ENCODE measurements around the gene AIP. TPM values are rescaled to one million over a fixed set of nuclear protein-coding genes. Genes with fewer than 3 reads are reported as not detected.
A peak's percentile ranks its signal among the peaks of the same experiment; 100 is the strongest.

The AIP gene
- total and polyA plus RNA-seq, 9 of the 15 experiments (the other 6 are each of a cell fraction or from before 2014, with no cell fraction given), result 5.2 to 92.5 (median 52.7) TPM

GRCh38 chr11:67504950-67505581 lies 22.2 kb downstream of the AIP start, which contains the start of gene PITPNM1 (continued):
- TF ChIP-seq HDAC1 (IDR thresholded peaks at IDR 0.05) (peak in 1 of 2 experiments; percentile 8; a peak in 1 of 4 replicates), VEZF1 (CRISPR knock-in tag; IDR thresholded peaks at IDR 0.05) (peak; percentile 92), ZBTB2 (IDR thresholded peaks at IDR 0.05) (0 out of 2 replicates have a peak, but pooled peaks have one; percentile 5), ATF6 (CRISPR knock-in tag; IDR thresholded peaks at IDR 0.05) (no peak), POLR2G (IDR thresholded peaks at IDR 0.05; ENCODE audit: low read depth, low read length) (peak; percentile 68), NCOA1 (IDR thresholded peaks at IDR 0.05; ENCODE audit: low read depth) (no peak), ETV1 (tag; conservative IDR thresholded peaks at IDR 0.05; ENCODE audit: low read depth) (no peak), POLR3G (IDR thresholded peaks at IDR 0.05; ENCODE audit: extremely low read depth, insufficient read length, insufficient replicate concordance) (no peak), TBP (optimal IDR thresholded peaks at IDR 0.05; ENCODE audit: low read depth, low read length) (peak; percentile 41), GABPA (tag; conservative IDR thresholded peaks at IDR 0.05; ENCODE audit: low read depth) (peak; percentile 49), ID3 (CRISPR knock-in tag; IDR thresholded peaks at IDR 0.05) (no peak), ID3 (tag; IDR thresholded peaks at IDR 0.05) (no peak), KHSRP (IDR thresholded peaks at IDR 0.05) (no peak), NR3C1 (CRISPR knock-in tag; IDR thresholded peaks at IDR 0.05) (peak; percentile 22; the same call in 1 of the 2 replicates), SMAD4 (CRISPR knock-in tag; conservative IDR thresholded peaks at IDR 0.05) (peak; percentile 59; the same call in 1 of the 2 replicates), CREB5 (CRISPR knock-in tag; IDR thresholded peaks at IDR 0.05) (no peak), ZNF121 (CRISPR knock-in tag; conservative IDR thresholded peaks at IDR 0.05) (no peak), FOXK2 (conservative IDR thresholded peaks at IDR 0.05 in 1 of 2, IDR thresholded peaks at IDR 0.05 in 1 of 2; ENCODE audit: low read depth in 2 of 2) (no peak), ZNF76 (CRISPR knock-in tag; IDR thresholded peaks at IDR 0.05; ENCODE audit: borderline replicate concordance) (no peak), ZNF589 (CRISPR knock-in tag; IDR thresholded peaks at IDR 0.05; ENCODE audit: low read depth) (no peak), ZNF3 (CRISPR knock-in tag; IDR thresholded peaks at IDR 0.05) (no peak), BHLHE40 (IDR thresholded peaks at IDR 0.05; ENCODE audit: low read length) (no peak), STAG1 (CRISPR knock-in tag; IDR thresholded peaks at IDR 0.05; ENCODE audit: borderline replicate concordance) (no peak)

All from K562 (cell line).